GM13976 (cell line): ENCODE data around the gene OR4D11.

Source experiments
- DNase-seq: peaks from one replicate; pipeline ENCODE4 v3.0.0; 2012; ENCODE audit warnings: low spot score
- in situ Hi-C: fragments of 300-500 bp; cut with MboI; formaldehyde crosslinking; loops from one replicate; pipeline ENCODE4 v1.12.0; 2022; ENCODE audit warnings: low sequenced_read_pairs, mixed read lengths, inconsistent platforms; ENCODE audit not compliant: unreplicated experiment
- TF ChIP-seq, protein P1 (sequence below): IDR thresholded peaks from 2 replicates; pipeline ENCODE4 v1.5.1; 2012; ENCODE audit warnings: borderline replicate concordance, mild to moderate bottlenecking; ENCODE audit not compliant: insufficient read depth; ENCODE audit errors: extremely low read depth, missing control alignments, control extremely low read depth

Gene OR4D11

DNA sequence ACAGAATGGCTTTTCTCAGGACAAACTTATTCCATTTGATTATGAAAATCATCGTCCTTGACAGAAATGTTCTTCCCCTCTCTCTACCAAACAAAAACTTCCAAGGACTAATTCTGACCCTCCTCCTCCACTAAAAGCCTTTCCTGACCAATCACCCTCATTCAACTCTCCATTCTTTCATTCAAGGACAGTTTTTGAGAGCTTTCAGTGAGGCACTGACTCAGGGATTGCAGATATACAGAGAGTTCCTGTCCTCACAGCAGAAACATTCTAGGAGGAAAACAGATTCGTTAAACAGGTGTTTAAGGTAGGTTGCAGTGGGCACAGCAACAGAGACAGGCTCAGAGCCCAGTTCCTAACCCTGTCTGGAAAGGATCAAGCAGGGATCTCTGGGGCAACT is 49.5 kb downstream of the OR4D11 start:
- TF ChIP-seq, protein P1, sequence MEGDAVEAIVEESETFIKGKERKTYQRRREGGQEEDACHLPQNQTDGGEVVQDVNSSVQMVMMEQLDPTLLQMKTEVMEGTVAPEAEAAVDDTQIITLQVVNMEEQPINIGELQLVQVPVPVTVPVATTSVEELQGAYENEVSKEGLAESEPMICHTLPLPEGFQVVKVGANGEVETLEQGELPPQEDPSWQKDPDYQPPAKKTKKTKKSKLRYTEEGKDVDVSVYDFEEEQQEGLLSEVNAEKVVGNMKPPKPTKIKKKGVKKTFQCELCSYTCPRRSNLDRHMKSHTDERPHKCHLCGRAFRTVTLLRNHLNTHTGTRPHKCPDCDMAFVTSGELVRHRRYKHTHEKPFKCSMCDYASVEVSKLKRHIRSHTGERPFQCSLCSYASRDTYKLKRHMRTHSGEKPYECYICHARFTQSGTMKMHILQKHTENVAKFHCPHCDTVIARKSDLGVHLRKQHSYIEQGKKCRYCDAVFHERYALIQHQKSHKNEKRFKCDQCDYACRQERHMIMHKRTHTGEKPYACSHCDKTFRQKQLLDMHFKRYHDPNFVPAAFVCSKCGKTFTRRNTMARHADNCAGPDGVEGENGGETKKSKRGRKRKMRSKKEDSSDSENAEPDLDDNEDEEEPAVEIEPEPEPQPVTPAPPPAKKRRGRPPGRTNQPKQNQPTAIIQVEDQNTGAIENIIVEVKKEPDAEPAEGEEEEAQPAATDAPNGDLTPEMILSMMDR = no peak
- no peak for DNase-seq
- in situ Hi-C loops = loop anchor here (10.0 kb wide), 1 partner anchor 112 kb away; the partner anchor contains the start of gene PATL1

DNA sequence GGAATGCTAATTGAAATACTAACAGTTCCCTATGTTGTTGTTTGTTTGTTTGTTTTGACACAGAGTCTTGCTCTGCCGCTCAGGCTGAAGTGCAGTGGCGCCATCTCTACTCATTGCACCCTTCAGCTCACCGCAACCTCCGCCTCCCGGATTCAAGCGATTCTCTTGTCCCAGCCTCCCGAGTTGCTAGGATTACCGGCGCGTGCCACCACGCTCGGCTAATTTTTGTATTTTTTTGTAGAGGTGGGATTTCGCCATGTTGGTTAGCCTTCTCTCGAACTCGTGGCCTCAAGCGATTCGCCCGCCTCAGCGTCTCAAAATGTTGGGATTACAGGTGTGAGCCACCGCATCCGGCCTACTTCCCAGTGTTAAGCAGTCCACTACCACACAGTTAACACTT is 49.9 kb downstream of the OR4D11 start:
- TF ChIP-seq, protein P1 = no peak
- DNase-seq = no peak
- in situ Hi-C loops = loop anchor here (10.0 kb wide), 1 partner anchor 111 kb away; the partner anchor contains the start of gene PATL1
